Thoracic aorta (tissue), 2 donors: ENCODE measurements around the gene NIPAL3. TPM values are rescaled to one million over a fixed set of nuclear protein-coding genes. Genes with fewer than 3 reads are reported as not detected.
"Not testable (repeated sequence)": the region's sequence is repeated elsewhere in the genome, so short reads cannot be mapped to it uniquely, and the experiment has no call there.

Experiments used
- ATAC-seq: fragments of 150-250 bp; one replicate; pipeline ENCODE4 v1.8.0; 2017; ENCODE audit warnings: low read depth; ENCODE audit not compliant: insufficient number of reproducible peaks, low FRiP score
- DNase-seq: peaks from one replicate; pipeline ENCODE4 v3.0.0-alpha.2; 2020; ENCODE audit warnings: low spot score
- H3K27ac ChIP-seq, 2 donors: fragments of 200-600 bp; sonication (generic); 1 replicate in 1 of 2; 2 replicates in 1 of 2; pipeline ENCODE4 v1.5.1; 2016; ENCODE audit warnings: mild to moderate bottlenecking in 2 of 2, moderate library complexity in 2 of 2
- H3K27me3 ChIP-seq: fragments of 200-600 bp; sonication (generic); replicated peaks from 2 replicates; pipeline ENCODE4 v1.6.0; 2016; ENCODE audit warnings: mild to moderate bottlenecking; ENCODE audit not compliant: insufficient read depth
- H3K36me3 ChIP-seq: fragments of 200-600 bp; sonication (generic); one replicate; pipeline ENCODE4 v1.5.1; 2016
- H3K4me1 ChIP-seq, 2 donors: fragments of 200-600 bp; sonication (generic); 1 replicate in 1 of 2; 2 replicates in 1 of 2; pipeline versions ENCODE4 v1.5.1 to v1.6.0; 2016; ENCODE audit warnings: low read depth in 2 of 2, mild to moderate bottlenecking in 1 of 2; ENCODE audit not compliant: control insufficient read depth in 1 of 2
- H3K4me3 ChIP-seq: fragments of 200-600 bp; sonication (generic); 2 replicates; pipeline ENCODE4 v1.5.1; 2016; ENCODE audit warnings: mild to moderate bottlenecking
- H3K9me3 ChIP-seq: fragments of 200-600 bp; sonication (generic); 2 replicates; pipeline ENCODE4 v1.5.1; 2016
- total RNA-seq, 2 donors: library from RNA; depleted of rRNA; stranded (reverse); fragments of >200 nt; gene quantifications; one replicate each; pipeline versions ENCODE4 v1.1.0 to v1.2.3, GENCODE V29; 2016
- TF ChIP-seq, protein P1 (sequence below): fragments of 200-600 bp; sonication (generic); IDR thresholded peaks from one replicate; pipeline ENCODE4 v1.5.1; 2019; ENCODE audit warnings: antibody characterized with exemption

The NIPAL3 gene
- total RNA-seq, 2 donors from 2014 or later = 19.3 to 31.4 TPM

- DNase-seq (no peak), ATAC-seq (no peak)
- Histone ChIP-seq H3K27ac (no peak overlapping the region), H3K27me3 (no peaks in the 10 kb centered on the region), H3K4me1 (no peaks in the 10 kb centered on the region), H3K36me3 (no peaks in the 10 kb centered on the region), H3K4me3 (no peak overlapping the region), H3K9me3 (no peaks in the 10 kb centered on the region)
- TF ChIP-seq, protein P1, sequence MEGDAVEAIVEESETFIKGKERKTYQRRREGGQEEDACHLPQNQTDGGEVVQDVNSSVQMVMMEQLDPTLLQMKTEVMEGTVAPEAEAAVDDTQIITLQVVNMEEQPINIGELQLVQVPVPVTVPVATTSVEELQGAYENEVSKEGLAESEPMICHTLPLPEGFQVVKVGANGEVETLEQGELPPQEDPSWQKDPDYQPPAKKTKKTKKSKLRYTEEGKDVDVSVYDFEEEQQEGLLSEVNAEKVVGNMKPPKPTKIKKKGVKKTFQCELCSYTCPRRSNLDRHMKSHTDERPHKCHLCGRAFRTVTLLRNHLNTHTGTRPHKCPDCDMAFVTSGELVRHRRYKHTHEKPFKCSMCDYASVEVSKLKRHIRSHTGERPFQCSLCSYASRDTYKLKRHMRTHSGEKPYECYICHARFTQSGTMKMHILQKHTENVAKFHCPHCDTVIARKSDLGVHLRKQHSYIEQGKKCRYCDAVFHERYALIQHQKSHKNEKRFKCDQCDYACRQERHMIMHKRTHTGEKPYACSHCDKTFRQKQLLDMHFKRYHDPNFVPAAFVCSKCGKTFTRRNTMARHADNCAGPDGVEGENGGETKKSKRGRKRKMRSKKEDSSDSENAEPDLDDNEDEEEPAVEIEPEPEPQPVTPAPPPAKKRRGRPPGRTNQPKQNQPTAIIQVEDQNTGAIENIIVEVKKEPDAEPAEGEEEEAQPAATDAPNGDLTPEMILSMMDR = no peak
Observed at GRCh38 chr1:24441480-24441879, 25.9 kb downstream of the NIPAL3 start.

GRCh38 chr1:24441996-24442668, 26.5 kb downstream of the NIPAL3 start:
- Histone ChIP-seq H3K27ac (no peak overlapping the region), H3K9me3 (no peaks in the 10 kb centered on the region), H3K4me3 (no peak overlapping the region), H3K4me1 (no peaks in the 10 kb centered on the region), H3K36me3 (no peaks in the 10 kb centered on the region), H3K27me3 (no peaks in the 10 kb centered on the region)
- DNase-seq (no peak), ATAC-seq (no peak)
- TF ChIP-seq, protein P1 = no peak

DNA sequence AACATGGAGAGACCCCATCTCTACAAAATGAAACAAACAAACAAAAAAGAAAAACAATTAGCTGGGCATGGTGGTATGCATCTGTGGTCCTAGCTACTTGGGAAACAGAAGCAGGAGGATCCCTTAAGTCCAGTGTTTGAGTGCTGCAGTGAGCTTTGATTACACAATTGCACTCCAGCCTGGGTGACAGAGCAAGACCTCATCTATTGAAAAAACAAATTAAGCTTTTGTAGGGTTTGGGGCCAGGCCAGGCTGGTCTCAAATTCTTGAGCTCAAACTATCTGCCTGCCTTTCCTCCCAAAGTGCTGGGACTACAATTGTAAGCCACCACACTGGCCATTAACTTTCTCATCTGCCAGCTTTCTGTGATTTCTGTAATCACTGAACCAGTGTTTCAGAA, 27.2 kb downstream of the NIPAL3 start:
- no peak overlapping the region for H3K27ac ChIP-seq
- TF ChIP-seq, protein P1 = no peak
- no peaks in the 10 kb centered on the region for H3K36me3 ChIP-seq
- H3K4me3 ChIP-seq = no peak overlapping the region
- no peaks in the 10 kb centered on the region for H3K4me1 ChIP-seq
- H3K9me3 ChIP-seq = no peaks in the 10 kb centered on the region
- DNase-seq (no peak), ATAC-seq (no peak)
- H3K27me3 ChIP-seq = no peaks in the 10 kb centered on the region

DNA sequence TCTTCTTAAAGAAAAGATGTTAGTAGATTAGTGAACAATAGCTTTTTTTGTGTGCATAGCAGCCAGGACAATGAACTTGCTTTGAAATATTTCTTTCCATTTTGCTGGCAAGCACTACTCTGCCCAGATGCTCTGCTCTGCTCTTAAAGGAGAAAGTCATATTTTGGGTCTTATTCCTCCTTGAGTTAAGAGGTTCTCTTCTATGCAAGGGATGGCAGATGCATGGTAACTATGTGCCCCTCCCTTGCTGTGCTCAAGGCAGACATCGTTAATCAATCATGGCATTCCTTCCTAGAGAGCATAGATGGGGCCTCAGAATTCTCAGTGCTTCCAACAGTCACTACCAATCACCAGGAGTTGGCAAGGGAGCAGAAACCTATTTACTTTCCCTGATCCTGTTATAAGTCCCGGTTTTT, 27.6 kb downstream of the NIPAL3 start:
- Histone ChIP-seq H3K4me1 (no peaks in the 10 kb centered on the region), H3K4me3 (no peak overlapping the region), H3K27ac (no peak overlapping the region), H3K9me3 (no peaks in the 10 kb centered on the region), H3K36me3 (no peaks in the 10 kb centered on the region), H3K27me3 (no peaks in the 10 kb centered on the region)
- TF ChIP-seq, protein P1 = no peak
- no peak for DNase-seq
- ATAC-seq = no peak

DNA sequence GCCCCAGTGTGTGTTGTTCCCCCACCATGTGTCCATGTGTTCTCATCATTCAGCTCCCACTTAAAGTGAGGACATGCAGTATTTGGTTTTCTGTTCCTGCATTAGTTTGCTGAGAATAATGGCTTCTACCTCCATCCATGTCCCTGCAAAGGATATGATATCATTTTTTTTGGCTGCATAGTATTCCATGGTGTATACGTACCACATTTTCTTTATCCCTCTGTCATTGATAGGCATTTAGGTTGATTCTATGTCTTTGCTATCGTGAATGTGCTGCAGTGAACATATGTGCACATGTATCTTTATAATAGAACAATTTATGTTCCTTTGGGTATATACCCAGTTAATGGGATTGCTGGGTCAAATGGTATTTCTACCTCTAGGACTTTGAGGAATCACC, 30.8 kb downstream of the NIPAL3 start:
- not testable (repeated sequence) for H3K27ac ChIP-seq, ATAC-seq, H3K27me3 ChIP-seq, DNase-seq, H3K4me3 ChIP-seq, H3K9me3 ChIP-seq, H3K4me1 ChIP-seq, H3K36me3 ChIP-seq

GRCh38 chr1:24450316-24450715, 34.7 kb downstream of the NIPAL3 start:
- no peak for DNase-seq
- H3K36me3 ChIP-seq = peaks cover 3% of the 10 kb centered on the region
- TF ChIP-seq, protein P1 = no peak
- no peaks in the 10 kb centered on the region for H3K4me1 ChIP-seq
- H3K9me3 ChIP-seq = no peaks in the 10 kb centered on the region
- no peak overlapping the region for H3K27ac ChIP-seq
- no peaks in the 10 kb centered on the region for H3K27me3 ChIP-seq
- no peak overlapping the region for H3K4me3 ChIP-seq
- ATAC-seq = no peak
